HG02623 (cell line): ENCODE data around the gene EYA2.

Source experiments
- ATAC-seq: cut with Tn5 transposase; IDR thresholded peaks from one replicate; pipeline ENCODE4 v1.9.1; 2021; ENCODE audit warnings: moderate library complexity; ENCODE audit not compliant: unreplicated experiment

EYA2 gene

GRCh38 chr20:47133809-47134456 lies 239.3 kb downstream of the EYA2 start:
- no peak for ATAC-seq

GRCh38 chr20:47136782-47137181 lies 242.1 kb downstream of the EYA2 start:
- ATAC-seq = no peak

- no peak for ATAC-seq
These were observed 242.7 kb downstream of the EYA2 start for GRCh38 chr20:47137231-47137870.

- no peak for ATAC-seq
These were observed 245.4 kb downstream of the EYA2 start for GRCh38 chr20:47139934-47140535.

GRCh38 chr20:47141350-47141921 lies 246.8 kb downstream of the EYA2 start:
- ATAC-seq = no peak

- no peak for ATAC-seq
These were observed 247.5 kb downstream of the EYA2 start for GRCh38 chr20:47141941-47142773.

GRCh38 chr20:47142774-47143170 lies 248.1 kb downstream of the EYA2 start:
- ATAC-seq = no peak

- no peak for ATAC-seq
These were observed 249.0 kb downstream of the EYA2 start for GRCh38 chr20:47143657-47144056.

- ATAC-seq = no peak
These were observed 249.8 kb downstream of the EYA2 start for GRCh38 chr20:47144463-47144862.

GRCh38 chr20:47146686-47147085 lies 252.0 kb downstream of the EYA2 start:
- no peak for ATAC-seq

GRCh38 chr20:47148059-47148458 lies 253.4 kb downstream of the EYA2 start:
- ATAC-seq = no peak

GRCh38 chr20:47149939-47150338 lies 255.3 kb downstream of the EYA2 start:
- no peak for ATAC-seq

GRCh38 chr20:47150403-47151152 lies 255.9 kb downstream of the EYA2 start:
- ATAC-seq = no peak

GRCh38 chr20:47152068-47152467 lies 257.4 kb downstream of the EYA2 start:
- ATAC-seq = no peak

- ATAC-seq = no peak
These were observed 259.4 kb downstream of the EYA2 start for GRCh38 chr20:47154089-47154488.

- ATAC-seq = no peak
These were observed 261.9 kb downstream of the EYA2 start for GRCh38 chr20:47156301-47157137.

GRCh38 chr20:47159166-47159565 lies 264.5 kb downstream of the EYA2 start:
- ATAC-seq = no peak

GRCh38 chr20:47160240-47160639 lies 265.6 kb downstream of the EYA2 start:
- ATAC-seq = no peak

- no peak for ATAC-seq
These were observed 266.3 kb downstream of the EYA2 start for GRCh38 chr20:47160992-47161391.

- ATAC-seq = no peak
These were observed 266.8 kb downstream of the EYA2 start for GRCh38 chr20:47161411-47161810.
